GM12874 (cell line): Measurements from ENCODE around the gene ANKS3.

Experiments used
- CTCF ChIP-seq: IDR thresholded peaks from 2 replicates; pipeline ENCODE4 v1.5.1; 2011; ENCODE audit warnings: low read depth, mild to moderate bottlenecking, control low read depth, low read length, moderate library complexity; ENCODE audit not compliant: insufficient read depth

The ANKS3 gene

GRCh38 chr16:4687946-4688673 lies 46.0 kb downstream of the ANKS3 start:
- no peak for TF ChIP-seq CTCF

DNA sequence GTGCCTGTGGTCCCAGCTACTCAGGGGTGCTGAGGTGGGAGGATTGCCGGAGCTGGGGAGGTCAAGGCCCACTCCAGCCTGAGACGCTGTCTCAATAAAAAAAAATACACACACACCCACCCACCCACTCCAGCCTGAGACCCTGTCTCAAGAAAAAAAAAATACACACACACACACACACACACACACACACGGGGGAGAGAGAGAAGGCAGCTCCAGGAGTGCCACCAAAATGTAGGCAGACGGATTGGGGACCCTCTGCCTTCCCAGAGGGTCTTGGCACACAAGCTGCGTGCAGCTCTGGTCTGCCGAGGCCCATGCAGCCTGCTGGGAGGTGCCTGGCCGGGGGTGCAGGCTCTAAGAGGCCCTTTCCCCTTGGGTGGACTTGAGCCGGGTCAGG lies 46.7 kb downstream of the ANKS3 start:
- TF ChIP-seq CTCF, result no peak

- no peak for TF ChIP-seq CTCF
Measured at GRCh38 chr16:4686497-4687210, 47.4 kb downstream of the ANKS3 start.

- no peak for TF ChIP-seq CTCF
Measured at GRCh38 chr16:4685776-4686496, 48.1 kb downstream of the ANKS3 start.

DNA sequence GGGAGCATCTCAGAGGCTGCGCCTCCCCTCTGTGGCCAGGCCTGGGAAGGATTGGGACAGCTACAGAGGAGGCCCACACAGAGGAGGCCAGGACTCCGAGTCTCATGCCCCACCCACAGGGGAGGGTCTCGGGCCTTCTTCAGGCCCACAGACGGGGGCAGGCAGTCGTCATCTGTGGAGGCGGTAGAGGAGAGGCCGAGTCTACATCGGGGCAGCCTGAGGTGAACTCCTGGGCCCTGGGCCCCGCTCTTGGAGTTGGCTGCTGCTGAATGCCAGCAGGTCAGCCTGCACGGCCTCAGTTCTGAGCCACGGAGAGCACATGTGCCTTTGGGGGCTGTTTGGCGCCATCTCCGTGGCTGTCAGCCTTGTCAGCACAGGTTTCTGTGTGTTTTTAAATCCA lies 48.8 kb downstream of the ANKS3 start:
- TF ChIP-seq CTCF, result no peak

DNA sequence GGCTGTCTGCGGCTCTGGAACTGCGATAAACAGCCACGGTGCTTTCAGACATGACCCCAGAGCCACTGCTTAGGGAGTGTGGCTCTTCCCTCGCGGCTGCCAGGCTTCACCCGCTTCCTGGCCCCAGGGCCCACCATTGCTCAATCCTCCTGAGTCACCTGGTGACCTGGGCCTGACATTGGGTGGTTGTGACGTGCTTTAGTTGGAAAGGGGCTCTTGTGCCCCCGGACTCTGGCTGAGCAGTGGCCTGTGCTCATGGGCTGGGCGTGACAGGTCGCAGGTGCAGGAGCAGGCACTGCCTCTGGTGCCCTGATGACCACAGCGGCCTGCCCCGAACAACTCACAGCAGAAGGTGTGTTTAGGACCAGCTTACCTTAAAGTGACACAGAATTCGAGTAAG lies 49.3 kb downstream of the ANKS3 start:
- TF ChIP-seq CTCF, result no peak

DNA sequence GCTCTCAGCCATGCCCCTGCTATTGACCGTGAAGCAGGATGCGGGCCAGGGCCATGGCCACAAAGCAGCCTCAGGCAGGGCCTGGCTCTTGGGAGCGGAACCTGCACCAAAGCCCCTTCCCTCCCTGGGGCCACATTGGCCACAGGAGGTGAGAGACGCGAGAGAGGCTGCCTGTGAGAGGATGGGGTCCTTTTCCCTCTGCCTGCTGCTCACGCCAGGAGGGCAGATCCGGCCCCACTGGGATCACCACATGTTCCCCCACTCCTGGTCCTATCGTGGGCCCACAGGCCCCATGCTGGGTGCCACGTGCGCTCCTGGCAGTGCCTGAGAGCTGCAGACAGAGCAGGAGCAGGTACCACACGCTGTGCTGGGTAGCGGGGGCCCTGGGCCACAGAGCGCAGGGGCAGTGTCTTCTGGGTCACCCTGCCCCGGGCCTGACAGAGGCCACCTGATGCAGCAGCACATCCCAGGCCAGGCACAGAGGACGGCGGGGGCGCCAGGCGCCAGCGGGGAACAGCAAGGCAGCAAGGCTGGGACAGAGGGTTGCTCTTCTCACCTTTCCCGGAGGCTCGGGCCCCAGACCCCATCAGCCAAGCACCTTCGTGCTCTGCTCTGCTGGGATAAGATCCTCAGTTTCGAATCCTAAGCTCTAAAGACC lies 49.9 kb downstream of the ANKS3 start:
- no peak for TF ChIP-seq CTCF
